OCI-LY1 (cell line): ENCODE results near the gene PREX1.

Experiments
- H2AFZ ChIP-seq: fragments of 200-600 bp; sonication (generic), shearing (Covaris generic); 2 replicates; pipeline ENCODE4 v1.6.0; 2014; ENCODE audit warnings: antibody characterized with exemption, mild to moderate bottlenecking, low read length
- H3F3A ChIP-seq: fragments of 200-600 bp; sonication (generic), shearing (Covaris generic); 2 replicates; pipeline ENCODE4 v1.6.0; 2014; ENCODE audit warnings: mild to moderate bottlenecking, antibody characterized with exemption, low read length, moderate library complexity; ENCODE audit not compliant: insufficient read depth
- H3K27ac ChIP-seq: fragments of 200-600 bp; sonication (generic); 2 replicates; pipeline ENCODE4 v1.5.1; 2014; ENCODE audit warnings: low read length, mixed run types, mild to moderate bottlenecking, low read depth; ENCODE audit not compliant: poor library complexity, severe bottlenecking
- H3K27me3 ChIP-seq: fragments of 200-600 bp; sonication (generic); 2 replicates; pipeline ENCODE4 v1.6.0; 2014; ENCODE audit warnings: antibody characterized with exemption, mild to moderate bottlenecking, low read length, moderate library complexity; ENCODE audit not compliant: insufficient read depth
- H3K36me3 ChIP-seq: fragments of 200-600 bp; sonication (generic); 2 replicates; pipeline ENCODE4 v1.6.1; 2014; ENCODE audit warnings: mild to moderate bottlenecking, antibody characterized with exemption, low read length, moderate library complexity, mixed read lengths; ENCODE audit not compliant: insufficient read depth
- H3K4me1 ChIP-seq: fragments of 200-600 bp; sonication (generic); 2 replicates; pipeline ENCODE4 v1.5.1; 2014; ENCODE audit warnings: mild to moderate bottlenecking, low read length, moderate library complexity; ENCODE audit not compliant: insufficient read depth, severe bottlenecking
- H3K4me2 ChIP-seq: fragments of 200-600 bp; sonication (generic), shearing (Covaris generic); 2 replicates; pipeline ENCODE4 v1.6.1; 2014; ENCODE audit warnings: low read length
- H3K4me3 ChIP-seq: fragments of 200-600 bp; sonication (generic); 2 replicates; pipeline ENCODE4 v1.5.1; 2014; ENCODE audit warnings: low read length, low read depth, mild to moderate bottlenecking, mixed read lengths; ENCODE audit not compliant: poor library complexity, severe bottlenecking
- H3K79me2 ChIP-seq: fragments of 200-600 bp; shearing (Covaris generic); 2 replicates; pipeline ENCODE4 v1.6.1; 2016; ENCODE audit warnings: mixed run types, low read length, mixed read lengths; ENCODE audit not compliant: insufficient read depth
- H3K9ac ChIP-seq: fragments of 200-600 bp; sonication (generic), shearing (Covaris generic); 2 replicates; pipeline ENCODE4 v1.6.1; 2014; ENCODE audit warnings: mild to moderate bottlenecking, low read length, mixed read lengths
- H3K9me2 ChIP-seq: fragments of 200-600 bp; sonication (generic), shearing (Covaris generic); 2 replicates; pipeline ENCODE4 v1.6.1; 2014; ENCODE audit warnings: low read depth, mild to moderate bottlenecking, low read length, mixed read lengths
- H3K9me3 ChIP-seq: fragments of 200-600 bp; shearing (Covaris generic); 2 replicates; pipeline ENCODE4 v1.6.1; 2014; ENCODE audit warnings: low read length, mixed read lengths
- H4K20me1 ChIP-seq: fragments of 200-600 bp; sonication (generic), shearing (Covaris generic); 2 replicates; pipeline ENCODE4 v1.6.0; 2016; ENCODE audit warnings: mild to moderate bottlenecking, low read length; ENCODE audit not compliant: insufficient read depth
- EZH2 ChIP-seq: fragments of 200-600 bp; sonication (generic), shearing (Covaris generic); IDR thresholded peaks from 2 replicates; pipeline ENCODE4 v1.8.0; 2017; ENCODE audit warnings: borderline replicate concordance, mixed run types, mild to moderate bottlenecking, antibody characterized with exemption, low read length, moderate library complexity, mixed read lengths
- TF ChIP-seq, protein P1 (sequence below): fragments of 200-600 bp; sonication (generic), shearing (Covaris generic); IDR thresholded peaks from 2 replicates; pipeline ENCODE4 v1.5.1; 2017; ENCODE audit warnings: mild to moderate bottlenecking, antibody characterized with exemption, low read length, moderate library complexity, mixed read lengths

The PREX1 gene

DNA sequence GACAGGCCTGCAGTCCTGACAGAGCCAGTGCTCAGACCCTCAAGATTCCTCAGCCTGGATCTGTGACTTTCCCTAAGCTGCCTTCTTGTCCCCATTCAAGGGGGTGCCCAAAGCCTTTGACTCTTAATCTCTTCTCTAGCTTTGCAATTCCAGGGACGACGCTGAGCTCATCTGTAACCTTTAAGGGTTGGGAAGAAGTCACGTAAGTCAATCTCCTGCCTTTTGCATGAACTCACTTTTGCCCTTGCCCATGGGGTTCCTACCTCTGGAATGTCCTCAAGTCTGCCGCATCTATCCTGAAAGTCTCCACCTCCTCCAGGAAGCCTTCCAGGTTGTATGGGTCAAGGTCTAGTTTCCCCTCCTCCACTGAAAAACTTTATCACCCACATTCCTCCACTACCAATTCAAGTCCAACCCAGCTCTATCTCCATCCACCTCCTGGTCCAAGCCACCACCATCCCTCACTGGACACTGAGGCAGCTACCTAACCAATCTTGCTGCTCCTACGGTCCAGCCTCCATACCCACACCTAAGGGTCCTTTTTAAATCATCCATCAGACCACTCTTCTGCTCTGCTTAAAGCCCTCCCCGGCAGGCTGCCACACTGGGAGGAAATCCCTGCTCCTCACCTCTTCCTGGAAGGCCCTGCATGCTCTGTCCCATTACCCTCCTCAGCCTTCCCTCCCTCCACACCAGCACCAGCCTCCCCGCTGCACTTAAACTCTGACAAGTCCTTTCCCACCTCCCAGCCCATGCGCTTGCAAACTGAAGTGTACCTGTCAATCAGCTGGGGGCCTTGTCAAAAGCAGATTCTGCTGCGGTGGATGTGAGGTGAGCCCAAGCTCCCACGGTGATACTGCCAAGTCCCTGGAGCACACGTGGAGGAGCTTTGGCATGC is 29.7 kb downstream of the PREX1 start:
- Histone ChIP-seq H3K36me3 (no peaks in the 10 kb centered on the region), H3K79me2 (no peaks in the 10 kb centered on the region), H3K4me3 (no peak overlapping the region), H3K9me2 (no peaks in the 10 kb centered on the region), H3K27me3 (no peaks in the 10 kb centered on the region), H3F3A (no peaks in the 10 kb centered on the region), H3K9me3 (no peaks in the 10 kb centered on the region), H3K27ac (no peak overlapping the region), H2AFZ (no peak overlapping the region), H3K4me2 (no peak overlapping the region), H3K9ac (no peak overlapping the region), H4K20me1 (no peaks in the 10 kb centered on the region), H3K4me1 (no peaks in the 10 kb centered on the region)
- TF ChIP-seq, protein P1, sequence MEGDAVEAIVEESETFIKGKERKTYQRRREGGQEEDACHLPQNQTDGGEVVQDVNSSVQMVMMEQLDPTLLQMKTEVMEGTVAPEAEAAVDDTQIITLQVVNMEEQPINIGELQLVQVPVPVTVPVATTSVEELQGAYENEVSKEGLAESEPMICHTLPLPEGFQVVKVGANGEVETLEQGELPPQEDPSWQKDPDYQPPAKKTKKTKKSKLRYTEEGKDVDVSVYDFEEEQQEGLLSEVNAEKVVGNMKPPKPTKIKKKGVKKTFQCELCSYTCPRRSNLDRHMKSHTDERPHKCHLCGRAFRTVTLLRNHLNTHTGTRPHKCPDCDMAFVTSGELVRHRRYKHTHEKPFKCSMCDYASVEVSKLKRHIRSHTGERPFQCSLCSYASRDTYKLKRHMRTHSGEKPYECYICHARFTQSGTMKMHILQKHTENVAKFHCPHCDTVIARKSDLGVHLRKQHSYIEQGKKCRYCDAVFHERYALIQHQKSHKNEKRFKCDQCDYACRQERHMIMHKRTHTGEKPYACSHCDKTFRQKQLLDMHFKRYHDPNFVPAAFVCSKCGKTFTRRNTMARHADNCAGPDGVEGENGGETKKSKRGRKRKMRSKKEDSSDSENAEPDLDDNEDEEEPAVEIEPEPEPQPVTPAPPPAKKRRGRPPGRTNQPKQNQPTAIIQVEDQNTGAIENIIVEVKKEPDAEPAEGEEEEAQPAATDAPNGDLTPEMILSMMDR, result no peak
- no peak for TF ChIP-seq EZH2

GRCh38 chr20:48797275-48797825 is 30.4 kb downstream of the PREX1 start:
- H3F3A ChIP-seq, result no peaks in the 10 kb centered on the region

DNA sequence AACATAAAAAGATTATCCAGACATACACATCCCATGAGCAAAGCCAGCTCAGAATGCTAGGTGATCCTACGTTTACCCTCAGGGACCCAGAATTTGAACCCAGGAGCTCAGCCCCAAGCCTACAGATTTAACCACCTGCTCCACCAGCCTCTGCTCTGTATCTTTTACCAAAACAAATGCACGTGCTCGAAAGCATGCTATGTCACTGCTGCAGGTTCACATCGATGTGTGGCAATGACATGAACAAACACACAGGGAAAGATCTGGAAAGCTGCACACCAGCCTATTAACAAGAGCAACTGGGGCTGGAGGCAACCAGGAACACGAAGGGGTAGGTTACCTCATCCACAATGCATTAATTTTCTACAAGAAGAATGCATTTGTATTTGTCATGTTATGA is 32.1 kb downstream of the PREX1 start:
- H3K79me2 ChIP-seq, result no peaks in the 10 kb centered on the region
- H3K4me1 ChIP-seq, result no peaks in the 10 kb centered on the region
- H3K27ac ChIP-seq, result no peak overlapping the region
- H3K36me3 ChIP-seq, result no peaks in the 10 kb centered on the region
- H3K4me3 ChIP-seq, result no peak overlapping the region
- no peak overlapping the region for H2AFZ ChIP-seq
- H3K27me3 ChIP-seq, result no peaks in the 10 kb centered on the region
- H4K20me1 ChIP-seq, result no peaks in the 10 kb centered on the region
- H3K9me2 ChIP-seq, result no peaks in the 10 kb centered on the region
- H3F3A ChIP-seq, result no peaks in the 10 kb centered on the region
- no peak overlapping the region for H3K4me2 ChIP-seq
- H3K9ac ChIP-seq, result no peak overlapping the region
- no peak for TF ChIP-seq EZH2
- TF ChIP-seq, protein P1, result no peak
- H3K9me3 ChIP-seq, result no peaks in the 10 kb centered on the region

More at GRCh38 chr20:48797275-48797825, 30.4 kb downstream of the PREX1 start:
- H3K27ac ChIP-seq, result no peak overlapping the region
- no peak overlapping the region for H3K4me3 ChIP-seq
- no peak overlapping the region for H3K9ac ChIP-seq
- no peaks in the 10 kb centered on the region for H3K36me3 ChIP-seq
- H3K9me3 ChIP-seq, result no peaks in the 10 kb centered on the region
- no peak overlapping the region for H2AFZ ChIP-seq
- no peaks in the 10 kb centered on the region for H3K27me3 ChIP-seq
- TF ChIP-seq EZH2, result no peak
- TF ChIP-seq, protein P1, result no peak
- no peaks in the 10 kb centered on the region for H3K9me2 ChIP-seq
- H3K4me1 ChIP-seq, result no peaks in the 10 kb centered on the region
- no peak overlapping the region for H3K4me2 ChIP-seq
- no peaks in the 10 kb centered on the region for H4K20me1 ChIP-seq
- H3K79me2 ChIP-seq, result no peaks in the 10 kb centered on the region
